ENCODE data around the gene EML1. TPM values are rescaled to one million over a fixed set of nuclear protein-coding genes. Genes with fewer than 3 reads are reported as not detected.

EML1 gene
- total and polyA plus RNA-seq, 2 experiments from 2014 or later, result 22.9 to 31.9 TPM

GRCh38 chr14:99966037-99966835 is 173.0 kb downstream of the EML1 start:
- H3K79me2 ChIP-seq, result no peaks in the 10 kb centered on the region
- H2AFZ ChIP-seq, result no peak overlapping the region
- no peaks in the 10 kb centered on the region for H3K9me3 ChIP-seq (ENCODE audit: low read depth)
- 85% methylated on average over 23 of the region's 23 CpGs for WGBS (ENCODE audit: low lambda C conversion rate, missing lambda C conversion rate)
- H4K20me1 ChIP-seq (ENCODE audit: insufficient read depth, poor library complexity, severe bottlenecking), result no peaks in the 10 kb centered on the region
- no peak overlapping the region for H3K4me2 ChIP-seq
- no peak for DNase-seq (ENCODE audit: low spot score)
- no peaks in the 10 kb centered on the region for H3K27me3 ChIP-seq
- H3K36me3 ChIP-seq (replicated peaks; ENCODE audit: insufficient read depth, low read depth), result no peaks in the 10 kb centered on the region
- no peak for TF ChIP-seq EZH2 (IDR thresholded peaks at IDR 0.05; ENCODE audit: borderline replicate concordance)
- no peak for TF ChIP-seq EZH2phosphoT487 (IDR thresholded peaks at IDR 0.05; ENCODE audit: low read depth, severe bottlenecking, unreplicated experiment)
- TF ChIP-seq CTCF (IDR thresholded peaks at IDR 0.05; ENCODE audit: poor library complexity), result no peak
- no peak overlapping the region for H3K27ac ChIP-seq
- no peaks in the 10 kb centered on the region for H3K9me2 ChIP-seq (replicated peaks; ENCODE audit: insufficient read depth)
- peaks cover 10% of the 10 kb centered on the region for H3K4me1 ChIP-seq (ENCODE audit: insufficient read depth)
- no peak overlapping the region for H3K4me3 ChIP-seq

- 73% methylated on average over 12 of the region's 12 CpGs for WGBS (ENCODE audit: low lambda C conversion rate, missing lambda C conversion rate)
- no peaks in the 10 kb centered on the region for H3K36me3 ChIP-seq (replicated peaks; ENCODE audit: insufficient read depth, low read depth)
- H3K9me3 ChIP-seq (ENCODE audit: low read depth), result no peaks in the 10 kb centered on the region
- H3K4me2 ChIP-seq, result no peak overlapping the region
- no peaks in the 10 kb centered on the region for H3K27me3 ChIP-seq
- H4K20me1 ChIP-seq (ENCODE audit: insufficient read depth, poor library complexity, severe bottlenecking), result no peaks in the 10 kb centered on the region
- peaks cover under 1% of the 10 kb centered on the region for H3K79me2 ChIP-seq
- no peak for DNase-seq (ENCODE audit: low spot score)
- H3K4me3 ChIP-seq, result no peak overlapping the region
- H2AFZ ChIP-seq, result no peak overlapping the region
- H3K9me2 ChIP-seq (replicated peaks; ENCODE audit: insufficient read depth), result no peaks in the 10 kb centered on the region
- peaks cover 10% of the 10 kb centered on the region for H3K4me1 ChIP-seq (ENCODE audit: insufficient read depth)
- TF ChIP-seq EZH2 (IDR thresholded peaks at IDR 0.05; ENCODE audit: borderline replicate concordance) (no peak), EZH2phosphoT487 (IDR thresholded peaks at IDR 0.05; ENCODE audit: low read depth, severe bottlenecking, unreplicated experiment) (no peak), CTCF (IDR thresholded peaks at IDR 0.05; ENCODE audit: poor library complexity) (no peak)
- H3K27ac ChIP-seq, result no peak overlapping the region
These were observed 173.7 kb downstream of the EML1 start for GRCh38 chr14:99966912-99967311.

- Histone ChIP-seq H3K4me3 (no peak overlapping the region), H3K4me2 (no peak overlapping the region), H3K27me3 (no peaks in the 10 kb centered on the region), H2AFZ (no peak overlapping the region), H3K9me3 (ENCODE audit: low read depth) (no peaks in the 10 kb centered on the region), H3K9me2 (replicated peaks; ENCODE audit: insufficient read depth) (no peaks in the 10 kb centered on the region), H3K4me1 (ENCODE audit: insufficient read depth) (peaks cover 10% of the 10 kb centered on the region), H4K20me1 (ENCODE audit: insufficient read depth, poor library complexity, severe bottlenecking) (no peaks in the 10 kb centered on the region), H3K36me3 (replicated peaks; ENCODE audit: insufficient read depth, low read depth) (no peaks in the 10 kb centered on the region), H3K27ac (no peak overlapping the region), H3K79me2 (peaks cover 15% of the 10 kb centered on the region)
- no peak for TF ChIP-seq EZH2phosphoT487 (IDR thresholded peaks at IDR 0.05; ENCODE audit: low read depth, severe bottlenecking, unreplicated experiment)
- TF ChIP-seq CTCF (IDR thresholded peaks at IDR 0.05; ENCODE audit: poor library complexity), result no peak
- TF ChIP-seq EZH2 (IDR thresholded peaks at IDR 0.05; ENCODE audit: borderline replicate concordance), result no peak
- no peak for DNase-seq (ENCODE audit: low spot score)
- WGBS (ENCODE audit: low lambda C conversion rate, missing lambda C conversion rate), result 84% methylated on average over 11 of the region's 11 CpGs
These were observed 175.1 kb downstream of the EML1 start for GRCh38 chr14:99968191-99968920.

Data from hepatocyte (in vitro differentiated cells).